ENCODE measurements around the gene FAM177A1.
A peak's percentile ranks its signal among the peaks of the same experiment; 100 is the strongest.
"Not testable (repeated sequence)": the region's sequence is repeated elsewhere in the genome, so short reads cannot be mapped to it uniquely, and the experiment has no call there.

Gene FAM177A1, protein sequence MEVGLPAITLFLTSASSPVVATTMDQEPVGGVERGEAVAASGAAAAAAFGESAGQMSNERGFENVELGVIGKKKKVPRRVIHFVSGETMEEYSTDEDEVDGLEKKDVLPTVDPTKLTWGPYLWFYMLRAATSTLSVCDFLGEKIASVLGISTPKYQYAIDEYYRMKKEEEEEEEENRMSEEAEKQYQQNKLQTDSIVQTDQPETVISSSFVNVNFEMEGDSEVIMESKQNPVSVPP

DNA sequence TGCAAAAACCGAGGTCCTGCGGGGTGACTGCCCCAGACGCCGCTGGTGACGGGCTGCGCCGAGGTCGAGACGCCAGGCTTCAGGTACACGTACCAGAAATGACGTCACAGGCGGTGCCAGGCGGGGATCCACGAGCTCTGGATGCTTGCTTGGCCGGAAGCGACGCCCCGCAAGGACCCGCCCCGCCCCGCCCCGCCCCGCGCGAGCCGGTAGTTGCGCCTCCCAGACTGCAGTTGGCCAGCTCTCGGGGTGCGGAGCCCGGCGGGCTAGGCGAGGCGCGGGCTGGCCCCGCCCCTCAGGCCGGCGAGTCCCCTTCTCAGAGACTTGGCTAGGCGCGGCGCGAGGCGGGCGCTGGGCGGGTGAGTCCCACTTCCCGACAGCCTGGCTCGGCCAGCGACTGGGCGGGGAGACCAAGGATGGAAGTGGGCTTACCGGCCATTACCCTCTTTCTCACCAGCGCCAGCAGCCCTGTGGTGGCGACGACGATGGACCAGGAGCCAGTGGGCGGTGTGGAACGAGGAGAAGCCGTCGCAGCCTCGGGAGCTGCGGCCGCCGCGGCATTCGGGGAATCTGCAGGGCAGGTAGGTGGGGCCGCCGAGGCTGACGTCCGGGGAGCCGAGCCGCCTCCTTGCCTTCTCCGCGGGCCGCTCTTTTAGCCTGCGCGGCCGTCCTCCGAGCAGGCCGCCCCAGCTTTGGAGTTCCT is at the start of gene FAM177A1:
Gene FAM177A1, plus strand, starts transcription at position 225 of the 703 bp plus-strand sequence. Its CDS starts 192 bp downstream, at position 417.
- peak; percentile 97 for DNase-seq (ENCODE audit: low spot score)
- Mint-ChIP-seq H3K27me3 (ENCODE audit: low read depth) (no peaks in the 10 kb centered on the region), H3K27ac (peak within 1 kb of the TSS; percentile 98), H3K36me3 (ENCODE audit: low read depth) (peaks cover 12% of the 10 kb centered on the region), H3K4me3 (peak within 1 kb of the TSS; percentile 91), H3K4me1 (ENCODE audit: low read depth) (peaks cover 22% of the 10 kb centered on the region), H3K9me3 (no peaks in the 10 kb centered on the region)

DNA sequence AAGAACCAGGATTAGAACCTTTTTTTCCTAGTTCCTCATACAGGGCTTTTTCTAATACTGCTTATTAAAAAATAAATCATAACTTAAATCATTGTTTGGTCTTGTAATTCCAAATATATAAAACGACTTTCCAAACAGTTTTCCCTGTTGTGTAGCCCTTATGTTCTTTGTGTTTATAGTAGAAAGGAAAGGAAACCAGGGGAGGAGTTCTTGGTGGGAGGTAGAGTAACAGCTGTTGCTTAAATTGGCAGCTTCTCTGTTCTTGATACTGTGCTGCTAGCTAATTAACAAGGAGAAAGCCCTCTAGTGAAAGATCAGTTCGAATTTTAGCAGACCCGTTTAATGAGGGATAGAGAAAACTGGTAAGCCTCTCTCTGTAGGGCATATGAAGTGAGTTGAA is 48.3 kb upstream of the FAM177A1 start:
- no peak overlapping the region for H3K4me3 Mint-ChIP-seq
- no peak overlapping the region for H3K27ac Mint-ChIP-seq
- no peak for DNase-seq (ENCODE audit: low spot score)
- peaks cover 14% of the 10 kb centered on the region for H3K4me1 Mint-ChIP-seq (ENCODE audit: low read depth)
- no peaks in the 10 kb centered on the region for H3K9me3 Mint-ChIP-seq
- H3K36me3 Mint-ChIP-seq (ENCODE audit: low read depth): peaks cover 20% of the 10 kb centered on the region
- no peaks in the 10 kb centered on the region for H3K27me3 Mint-ChIP-seq (ENCODE audit: low read depth)

- H3K4me1 Mint-ChIP-seq (ENCODE audit: low read depth): peaks cover 10% of the 10 kb centered on the region
- no peak overlapping the region for H3K27ac Mint-ChIP-seq
- no peaks in the 10 kb centered on the region for H3K27me3 Mint-ChIP-seq (ENCODE audit: low read depth)
- DNase-seq (ENCODE audit: low spot score): no peak
- peaks cover 27% of the 10 kb centered on the region for H3K36me3 Mint-ChIP-seq (ENCODE audit: low read depth)
- no peaks in the 10 kb centered on the region for H3K9me3 Mint-ChIP-seq
- no peak overlapping the region for H3K4me3 Mint-ChIP-seq
These were observed 46.6 kb upstream of the FAM177A1 start for GRCh38 chr14:34999500-34999899.

DNA sequence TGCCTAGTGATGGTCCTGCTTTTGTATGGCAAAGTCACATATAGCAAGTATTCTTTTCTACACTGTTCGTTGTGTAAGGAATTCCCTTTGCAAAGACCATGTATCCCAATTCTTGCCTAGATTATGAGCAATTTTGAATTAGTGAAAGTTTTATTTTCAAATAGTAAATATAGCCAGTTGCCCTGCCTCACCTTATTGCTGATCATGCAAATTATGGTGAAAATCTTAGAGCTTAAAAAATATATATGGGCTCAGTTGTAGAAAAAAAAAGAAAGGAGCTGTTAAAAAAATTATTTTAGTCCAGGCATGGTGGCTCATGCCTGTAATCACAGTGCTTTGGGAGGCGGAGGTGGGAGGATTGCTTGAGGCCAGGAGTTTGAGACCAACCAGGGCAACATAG is 44.5 kb upstream of the FAM177A1 start:
- Mint-ChIP-seq H3K27ac (no peak overlapping the region), H3K36me3 (ENCODE audit: low read depth) (peaks cover 32% of the 10 kb centered on the region), H3K4me1 (ENCODE audit: low read depth) (peaks cover 3% of the 10 kb centered on the region), H3K4me3 (no peak overlapping the region), H3K27me3 (ENCODE audit: low read depth) (no peaks in the 10 kb centered on the region), H3K9me3 (no peaks in the 10 kb centered on the region)
- DNase-seq (ENCODE audit: low spot score): no peak

- no peak overlapping the region for H3K27ac Mint-ChIP-seq
- no peaks in the 10 kb centered on the region for H3K9me3 Mint-ChIP-seq
- H3K4me1 Mint-ChIP-seq (ENCODE audit: low read depth): no peaks in the 10 kb centered on the region
- no peak overlapping the region for H3K4me3 Mint-ChIP-seq
- DNase-seq (ENCODE audit: low spot score): no peak
- H3K27me3 Mint-ChIP-seq (ENCODE audit: low read depth): no peaks in the 10 kb centered on the region
- H3K36me3 Mint-ChIP-seq (ENCODE audit: low read depth): peaks cover 41% of the 10 kb centered on the region
These were observed 41.2 kb upstream of the FAM177A1 start for GRCh38 chr14:35004839-35005238.

DNA sequence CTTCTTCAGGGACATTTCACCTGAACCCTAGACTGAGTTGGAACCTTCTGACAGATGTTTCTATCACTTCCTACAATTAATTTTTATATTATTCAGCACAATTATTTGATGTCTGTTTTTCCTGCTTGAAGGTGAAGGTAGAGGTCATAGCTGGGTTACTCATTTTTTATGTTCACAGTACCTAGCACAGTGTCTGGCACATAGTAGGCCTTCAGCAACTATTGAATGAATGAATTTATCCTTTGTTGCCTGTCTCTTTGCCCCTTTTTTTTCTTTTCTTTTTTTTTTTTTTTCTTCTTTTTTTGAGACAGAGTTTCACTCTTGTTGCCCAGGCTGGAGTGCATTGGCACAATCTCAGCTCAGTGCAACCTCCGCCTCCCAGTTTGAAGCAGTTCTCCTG is 29.5 kb upstream of the FAM177A1 start:
- Mint-ChIP-seq H3K36me3 (ENCODE audit: low read depth) (peaks cover 49% of the 10 kb centered on the region), H3K27me3 (ENCODE audit: low read depth) (no peaks in the 10 kb centered on the region), H3K9me3 (no peaks in the 10 kb centered on the region), H3K4me3 (no peak overlapping the region), H3K4me1 (ENCODE audit: low read depth) (no peaks in the 10 kb centered on the region), H3K27ac (no peak overlapping the region)
- no peak for DNase-seq (ENCODE audit: low spot score)

GRCh38 chr14:35020713-35021112 is 25.4 kb upstream of the FAM177A1 start:
- Mint-ChIP-seq H3K4me3 (no peak overlapping the region), H3K9me3 (no peaks in the 10 kb centered on the region), H3K27ac (no peak overlapping the region), H3K4me1 (ENCODE audit: low read depth) (no peaks in the 10 kb centered on the region), H3K27me3 (ENCODE audit: low read depth) (no peaks in the 10 kb centered on the region), H3K36me3 (ENCODE audit: low read depth) (peaks cover 50% of the 10 kb centered on the region)
- DNase-seq (ENCODE audit: low spot score): no peak

DNA sequence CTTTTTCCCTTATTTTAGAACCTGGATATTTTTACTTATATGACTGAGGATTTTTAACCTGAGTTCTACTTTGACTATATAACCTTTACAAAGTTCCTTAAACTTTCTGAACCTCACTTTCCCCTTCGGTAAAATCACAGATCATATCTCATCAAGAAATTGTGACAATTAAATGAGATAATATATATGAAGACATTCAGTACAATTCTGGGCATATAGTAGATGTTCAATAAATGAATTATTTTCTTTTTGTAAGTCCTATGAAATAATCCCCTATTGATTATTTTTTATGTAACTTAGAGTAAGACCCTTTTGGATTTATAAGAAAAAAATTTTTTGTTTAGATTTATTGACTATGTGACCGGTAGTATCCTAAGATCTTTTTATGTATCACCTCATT is 17.6 kb upstream of the FAM177A1 start:
- H3K9me3 Mint-ChIP-seq: peaks cover 3% of the 10 kb centered on the region
- H3K4me1 Mint-ChIP-seq (ENCODE audit: low read depth): no peaks in the 10 kb centered on the region
- H3K27me3 Mint-ChIP-seq (ENCODE audit: low read depth): no peaks in the 10 kb centered on the region
- H3K27ac Mint-ChIP-seq: no peak overlapping the region
- H3K4me3 Mint-ChIP-seq: no peak overlapping the region
- no peak for DNase-seq (ENCODE audit: low spot score)
- H3K36me3 Mint-ChIP-seq (ENCODE audit: low read depth): peaks cover 48% of the 10 kb centered on the region

DNA sequence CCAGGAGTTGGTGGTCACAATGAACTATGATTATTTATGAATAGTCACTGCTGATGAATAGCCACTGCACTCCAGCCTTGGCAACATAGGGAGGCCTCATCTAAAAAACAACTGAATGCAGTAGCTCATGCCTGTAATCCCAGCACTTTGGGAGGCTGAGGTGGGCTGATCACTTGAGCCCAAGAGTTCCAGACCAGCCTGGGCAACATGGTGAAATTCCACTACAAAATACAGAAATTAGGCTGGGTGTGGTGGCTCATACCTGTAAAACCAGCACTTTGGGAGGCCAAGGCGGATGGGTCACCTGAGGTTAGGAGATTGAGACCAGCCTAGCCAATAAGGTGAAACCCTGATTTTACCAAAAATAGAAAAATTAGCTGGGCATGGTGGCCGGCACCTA is 13.5 kb upstream of the FAM177A1 start:
- no peak for DNase-seq (ENCODE audit: low spot score)
- Mint-ChIP-seq H3K27me3 (ENCODE audit: low read depth) (no peaks in the 10 kb centered on the region), H3K4me3 (no peak overlapping the region), H3K9me3 (peaks cover 25% of the 10 kb centered on the region), H3K4me1 (ENCODE audit: low read depth) (no peaks in the 10 kb centered on the region), H3K36me3 (ENCODE audit: low read depth) (peaks cover 49% of the 10 kb centered on the region), H3K27ac (no peak overlapping the region)

- H3K27ac Mint-ChIP-seq: no peak overlapping the region
- no peaks in the 10 kb centered on the region for H3K27me3 Mint-ChIP-seq (ENCODE audit: low read depth)
- no peak for DNase-seq (ENCODE audit: low spot score)
- peaks cover 25% of the 10 kb centered on the region for H3K9me3 Mint-ChIP-seq
- no peak overlapping the region for H3K4me3 Mint-ChIP-seq
- H3K4me1 Mint-ChIP-seq (ENCODE audit: low read depth): no peaks in the 10 kb centered on the region
- peaks cover 38% of the 10 kb centered on the region for H3K36me3 Mint-ChIP-seq (ENCODE audit: low read depth)
These were observed 11.6 kb upstream of the FAM177A1 start for GRCh38 chr14:35034440-35034833.

DNA sequence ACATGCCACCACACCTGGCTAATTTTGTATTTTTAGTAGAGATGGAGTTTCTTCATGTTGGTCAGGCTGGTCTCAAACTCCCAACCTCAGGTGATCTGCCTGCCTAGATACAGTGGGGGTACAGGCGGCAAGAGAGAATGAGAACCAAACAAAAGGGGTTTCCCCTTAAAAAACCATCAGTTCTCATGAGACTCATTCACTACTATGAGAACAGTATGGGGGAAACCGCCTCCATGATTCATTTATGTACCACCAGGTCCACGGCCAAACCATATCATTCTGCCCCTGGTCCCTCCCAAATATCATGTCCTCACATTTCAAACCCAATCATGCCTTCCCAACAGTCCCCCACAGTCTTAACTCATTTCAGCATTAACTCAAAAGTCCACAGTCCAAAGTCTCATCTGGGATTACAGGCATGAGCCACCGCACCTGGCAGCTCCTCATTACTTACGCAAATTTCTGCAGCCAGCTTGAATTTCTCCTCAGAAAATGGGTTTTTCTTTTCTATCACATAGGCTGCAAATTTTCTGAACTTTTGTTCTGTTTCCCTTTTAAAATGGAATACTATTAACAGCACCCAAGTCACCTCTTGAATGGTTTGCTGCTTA is 11.0 kb upstream of the FAM177A1 start:
- DNase-seq (ENCODE audit: low spot score); H3K27ac Mint-ChIP-seq: not testable (repeated sequence)

GRCh38 chr14:35038312-35038711 is 7.8 kb upstream of the FAM177A1 start:
- Mint-ChIP-seq H3K9me3 (peaks cover 24% of the 10 kb centered on the region), H3K36me3 (ENCODE audit: low read depth) (peaks cover 23% of the 10 kb centered on the region)
- H3K27me3 Mint-ChIP-seq (ENCODE audit: low read depth); H3K4me1 Mint-ChIP-seq (ENCODE audit: low read depth); H3K27ac Mint-ChIP-seq; H3K4me3 Mint-ChIP-seq; DNase-seq (ENCODE audit: low spot score): not testable (repeated sequence)

More for the DNA sequence above, 11.0 kb upstream of the FAM177A1 start:
- H3K27me3 Mint-ChIP-seq (ENCODE audit: low read depth); H3K4me1 Mint-ChIP-seq (ENCODE audit: low read depth); H3K4me3 Mint-ChIP-seq: not testable (repeated sequence)
- H3K9me3 Mint-ChIP-seq: peaks cover 25% of the 10 kb centered on the region
- H3K36me3 Mint-ChIP-seq (ENCODE audit: low read depth): peaks cover 38% of the 10 kb centered on the region

DNA sequence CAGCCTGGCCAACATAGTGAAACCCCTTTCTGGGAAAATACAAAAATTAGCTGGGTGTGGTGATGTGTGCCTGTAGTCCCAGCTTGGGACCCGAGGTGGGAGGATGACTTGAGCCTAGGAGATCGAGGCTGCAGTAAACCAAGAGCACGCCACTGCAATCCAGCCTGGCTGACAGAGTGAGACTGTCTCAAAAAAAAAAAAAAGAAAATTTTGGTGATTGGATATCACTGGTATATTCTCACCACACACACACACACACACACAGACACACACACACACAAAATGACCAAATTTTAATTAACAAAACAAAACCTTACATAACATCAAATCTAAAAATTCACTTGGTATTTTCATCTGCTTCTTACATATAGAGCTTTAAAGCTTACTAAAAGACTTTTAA is 3.4 kb upstream of the FAM177A1 start:
- no peak for DNase-seq (ENCODE audit: low spot score)
- H3K4me1 Mint-ChIP-seq (ENCODE audit: low read depth): peaks cover 14% of the 10 kb centered on the region
- no peaks in the 10 kb centered on the region for H3K27me3 Mint-ChIP-seq (ENCODE audit: low read depth)
- H3K36me3 Mint-ChIP-seq (ENCODE audit: low read depth): peaks cover under 1% of the 10 kb centered on the region
- no peak overlapping the region for H3K27ac Mint-ChIP-seq
- H3K9me3 Mint-ChIP-seq: no peaks in the 10 kb centered on the region
- H3K4me3 Mint-ChIP-seq: no peak overlapping the region

- DNase-seq (ENCODE audit: low spot score): no peak
- no peak overlapping the region for H3K27ac Mint-ChIP-seq
These were observed 3.0 kb upstream of the FAM177A1 start for GRCh38 chr14:35043046-35043445.

More at GRCh38 chr14:35043046-35043445, 3.0 kb upstream of the FAM177A1 start:
- Mint-ChIP-seq H3K4me3 (no peak overlapping the region), H3K36me3 (ENCODE audit: low read depth) (peaks cover 4% of the 10 kb centered on the region), H3K4me1 (ENCODE audit: low read depth) (peaks cover 18% of the 10 kb centered on the region), H3K27me3 (ENCODE audit: low read depth) (no peaks in the 10 kb centered on the region), H3K9me3 (no peaks in the 10 kb centered on the region)

Measured in T-helper 2 cell treated with Interferon-gamma antibody and Interleukin-4, amounts not matched to agents 5 μg/mL and 100 μg/mL, for 36 hours (primary cell).